ENCODE data around the gene SOX5.

DNA sequence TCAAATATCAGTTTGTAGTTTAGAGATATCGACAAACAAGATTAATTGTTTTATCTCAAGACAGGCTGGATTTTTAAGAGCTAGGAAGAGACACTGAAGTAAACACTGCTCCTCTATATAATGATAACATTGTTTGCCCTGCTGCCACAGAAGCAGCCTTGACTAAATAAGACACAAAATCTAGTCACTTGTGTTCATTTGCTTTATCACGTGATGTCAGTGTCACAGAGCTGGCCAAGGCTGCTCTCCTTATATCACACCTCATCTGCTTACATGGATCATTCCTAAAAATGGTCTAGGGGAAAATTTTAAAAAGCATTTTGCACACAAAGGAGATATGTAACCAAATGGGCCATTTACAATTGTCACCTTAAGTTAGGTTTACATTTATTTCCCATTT, 64.1 kb downstream of the SOX5 start:
- TF ChIP-seq NRF1 (conservative IDR thresholded peaks at IDR 0.05 in 1 of 2, IDR thresholded peaks at IDR 0.05 in 1 of 2), result no peak
- TF ChIP-seq SIN3A (IDR thresholded peaks at IDR 0.05; ENCODE audit: borderline replicate concordance in 2 of 2, control insufficient read depth in 1 of 2, low read depth in 2 of 2, low read length in 2 of 2), result no peak
- TF ChIP-seq CBX2 (IDR thresholded peaks at IDR 0.05; ENCODE audit: insufficient read depth, low read length, poor library complexity, severe bottlenecking), result no peak
- TF ChIP-seq RBM25 (IDR thresholded peaks at IDR 0.05; ENCODE audit: low read depth, low read length, severe bottlenecking), result no peak
- TF ChIP-seq, protein P1, sequence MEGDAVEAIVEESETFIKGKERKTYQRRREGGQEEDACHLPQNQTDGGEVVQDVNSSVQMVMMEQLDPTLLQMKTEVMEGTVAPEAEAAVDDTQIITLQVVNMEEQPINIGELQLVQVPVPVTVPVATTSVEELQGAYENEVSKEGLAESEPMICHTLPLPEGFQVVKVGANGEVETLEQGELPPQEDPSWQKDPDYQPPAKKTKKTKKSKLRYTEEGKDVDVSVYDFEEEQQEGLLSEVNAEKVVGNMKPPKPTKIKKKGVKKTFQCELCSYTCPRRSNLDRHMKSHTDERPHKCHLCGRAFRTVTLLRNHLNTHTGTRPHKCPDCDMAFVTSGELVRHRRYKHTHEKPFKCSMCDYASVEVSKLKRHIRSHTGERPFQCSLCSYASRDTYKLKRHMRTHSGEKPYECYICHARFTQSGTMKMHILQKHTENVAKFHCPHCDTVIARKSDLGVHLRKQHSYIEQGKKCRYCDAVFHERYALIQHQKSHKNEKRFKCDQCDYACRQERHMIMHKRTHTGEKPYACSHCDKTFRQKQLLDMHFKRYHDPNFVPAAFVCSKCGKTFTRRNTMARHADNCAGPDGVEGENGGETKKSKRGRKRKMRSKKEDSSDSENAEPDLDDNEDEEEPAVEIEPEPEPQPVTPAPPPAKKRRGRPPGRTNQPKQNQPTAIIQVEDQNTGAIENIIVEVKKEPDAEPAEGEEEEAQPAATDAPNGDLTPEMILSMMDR (IDR thresholded peaks at IDR 0.05 in 2 of 3, conservative IDR thresholded peaks at IDR 0.05 in 1 of 3; ENCODE audit: insufficient read depth in 2 of 3, low read depth in 1 of 3, low read length in 3 of 3), result no peak
- TF ChIP-seq, protein P2, sequence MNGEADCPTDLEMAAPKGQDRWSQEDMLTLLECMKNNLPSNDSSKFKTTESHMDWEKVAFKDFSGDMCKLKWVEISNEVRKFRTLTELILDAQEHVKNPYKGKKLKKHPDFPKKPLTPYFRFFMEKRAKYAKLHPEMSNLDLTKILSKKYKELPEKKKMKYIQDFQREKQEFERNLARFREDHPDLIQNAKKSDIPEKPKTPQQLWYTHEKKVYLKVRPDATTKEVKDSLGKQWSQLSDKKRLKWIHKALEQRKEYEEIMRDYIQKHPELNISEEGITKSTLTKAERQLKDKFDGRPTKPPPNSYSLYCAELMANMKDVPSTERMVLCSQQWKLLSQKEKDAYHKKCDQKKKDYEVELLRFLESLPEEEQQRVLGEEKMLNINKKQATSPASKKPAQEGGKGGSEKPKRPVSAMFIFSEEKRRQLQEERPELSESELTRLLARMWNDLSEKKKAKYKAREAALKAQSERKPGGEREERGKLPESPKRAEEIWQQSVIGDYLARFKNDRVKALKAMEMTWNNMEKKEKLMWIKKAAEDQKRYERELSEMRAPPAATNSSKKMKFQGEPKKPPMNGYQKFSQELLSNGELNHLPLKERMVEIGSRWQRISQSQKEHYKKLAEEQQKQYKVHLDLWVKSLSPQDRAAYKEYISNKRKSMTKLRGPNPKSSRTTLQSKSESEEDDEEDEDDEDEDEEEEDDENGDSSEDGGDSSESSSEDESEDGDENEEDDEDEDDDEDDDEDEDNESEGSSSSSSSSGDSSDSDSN (IDR thresholded peaks at IDR 0.05; ENCODE audit: borderline replicate concordance in 1 of 2, low read depth in 2 of 2, low read length in 2 of 2), result no peak
- no peak for TF ChIP-seq SPI1 (IDR thresholded peaks at IDR 0.05; ENCODE audit: borderline replicate concordance, low read depth, low read length)
- no peak for TF ChIP-seq HDAC1 (IDR thresholded peaks at IDR 0.05)
- TF ChIP-seq TGIF2 (CRISPR knock-in tag; IDR thresholded peaks at IDR 0.05), result no peak
- TF ChIP-seq, protein P3, sequence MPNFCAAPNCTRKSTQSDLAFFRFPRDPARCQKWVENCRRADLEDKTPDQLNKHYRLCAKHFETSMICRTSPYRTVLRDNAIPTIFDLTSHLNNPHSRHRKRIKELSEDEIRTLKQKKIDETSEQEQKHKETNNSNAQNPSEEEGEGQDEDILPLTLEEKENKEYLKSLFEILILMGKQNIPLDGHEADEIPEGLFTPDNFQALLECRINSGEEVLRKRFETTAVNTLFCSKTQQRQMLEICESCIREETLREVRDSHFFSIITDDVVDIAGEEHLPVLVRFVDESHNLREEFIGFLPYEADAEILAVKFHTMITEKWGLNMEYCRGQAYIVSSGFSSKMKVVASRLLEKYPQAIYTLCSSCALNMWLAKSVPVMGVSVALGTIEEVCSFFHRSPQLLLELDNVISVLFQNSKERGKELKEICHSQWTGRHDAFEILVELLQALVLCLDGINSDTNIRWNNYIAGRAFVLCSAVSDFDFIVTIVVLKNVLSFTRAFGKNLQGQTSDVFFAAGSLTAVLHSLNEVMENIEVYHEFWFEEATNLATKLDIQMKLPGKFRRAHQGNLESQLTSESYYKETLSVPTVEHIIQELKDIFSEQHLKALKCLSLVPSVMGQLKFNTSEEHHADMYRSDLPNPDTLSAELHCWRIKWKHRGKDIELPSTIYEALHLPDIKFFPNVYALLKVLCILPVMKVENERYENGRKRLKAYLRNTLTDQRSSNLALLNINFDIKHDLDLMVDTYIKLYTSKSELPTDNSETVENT (CRISPR knock-in tag; IDR thresholded peaks at IDR 0.05), result no peak
- no peak for TF ChIP-seq MTF1 (CRISPR knock-in tag; IDR thresholded peaks at IDR 0.05; ENCODE audit: borderline replicate concordance)
- TF ChIP-seq, protein P4, sequence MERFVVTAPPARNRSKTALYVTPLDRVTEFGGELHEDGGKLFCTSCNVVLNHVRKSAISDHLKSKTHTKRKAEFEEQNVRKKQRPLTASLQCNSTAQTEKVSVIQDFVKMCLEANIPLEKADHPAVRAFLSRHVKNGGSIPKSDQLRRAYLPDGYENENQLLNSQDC (CRISPR knock-in tag; IDR thresholded peaks at IDR 0.05), result no peak
- TF ChIP-seq, protein P5, sequence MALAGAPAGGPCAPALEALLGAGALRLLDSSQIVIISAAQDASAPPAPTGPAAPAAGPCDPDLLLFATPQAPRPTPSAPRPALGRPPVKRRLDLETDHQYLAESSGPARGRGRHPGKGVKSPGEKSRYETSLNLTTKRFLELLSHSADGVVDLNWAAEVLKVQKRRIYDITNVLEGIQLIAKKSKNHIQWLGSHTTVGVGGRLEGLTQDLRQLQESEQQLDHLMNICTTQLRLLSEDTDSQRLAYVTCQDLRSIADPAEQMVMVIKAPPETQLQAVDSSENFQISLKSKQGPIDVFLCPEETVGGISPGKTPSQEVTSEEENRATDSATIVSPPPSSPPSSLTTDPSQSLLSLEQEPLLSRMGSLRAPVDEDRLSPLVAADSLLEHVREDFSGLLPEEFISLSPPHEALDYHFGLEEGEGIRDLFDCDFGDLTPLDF (CRISPR knock-in tag; IDR thresholded peaks at IDR 0.05), result no peak
- TF ChIP-seq POLR2AphosphoS2 (IDR thresholded peaks at IDR 0.05; ENCODE audit: low read length), result no peak
